ENCODE measurements around the gene SLC17A2.

DNA sequence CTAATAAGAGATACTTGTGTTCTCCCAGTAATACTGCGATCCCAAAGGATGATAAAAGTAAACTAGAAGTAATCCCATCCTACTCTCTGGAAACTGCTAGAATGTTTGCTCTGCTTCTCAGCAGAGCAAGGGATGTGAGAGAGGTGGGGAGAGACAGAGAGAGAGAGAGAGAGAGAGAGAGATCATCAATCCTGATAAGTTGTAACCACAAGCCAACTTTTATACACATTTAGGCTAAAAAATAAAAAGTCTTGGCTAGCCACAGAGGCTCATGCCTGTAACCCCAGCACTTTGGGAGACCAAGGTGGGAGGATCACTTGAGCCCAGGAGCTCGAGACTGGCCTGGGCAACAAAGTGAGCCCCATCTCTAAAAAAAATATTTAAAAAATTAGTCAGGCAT is 16.1 kb upstream of the SLC17A2 start:
- TF ChIP-seq EZH2phosphoT487 (IDR thresholded peaks at IDR 0.05; ENCODE audit: unreplicated experiment), result no peak
- TF ChIP-seq, protein P1, sequence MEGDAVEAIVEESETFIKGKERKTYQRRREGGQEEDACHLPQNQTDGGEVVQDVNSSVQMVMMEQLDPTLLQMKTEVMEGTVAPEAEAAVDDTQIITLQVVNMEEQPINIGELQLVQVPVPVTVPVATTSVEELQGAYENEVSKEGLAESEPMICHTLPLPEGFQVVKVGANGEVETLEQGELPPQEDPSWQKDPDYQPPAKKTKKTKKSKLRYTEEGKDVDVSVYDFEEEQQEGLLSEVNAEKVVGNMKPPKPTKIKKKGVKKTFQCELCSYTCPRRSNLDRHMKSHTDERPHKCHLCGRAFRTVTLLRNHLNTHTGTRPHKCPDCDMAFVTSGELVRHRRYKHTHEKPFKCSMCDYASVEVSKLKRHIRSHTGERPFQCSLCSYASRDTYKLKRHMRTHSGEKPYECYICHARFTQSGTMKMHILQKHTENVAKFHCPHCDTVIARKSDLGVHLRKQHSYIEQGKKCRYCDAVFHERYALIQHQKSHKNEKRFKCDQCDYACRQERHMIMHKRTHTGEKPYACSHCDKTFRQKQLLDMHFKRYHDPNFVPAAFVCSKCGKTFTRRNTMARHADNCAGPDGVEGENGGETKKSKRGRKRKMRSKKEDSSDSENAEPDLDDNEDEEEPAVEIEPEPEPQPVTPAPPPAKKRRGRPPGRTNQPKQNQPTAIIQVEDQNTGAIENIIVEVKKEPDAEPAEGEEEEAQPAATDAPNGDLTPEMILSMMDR (conservative IDR thresholded peaks at IDR 0.05; ENCODE audit: low read depth in 2 of 2), result no peak
- TF ChIP-seq, protein P2, sequence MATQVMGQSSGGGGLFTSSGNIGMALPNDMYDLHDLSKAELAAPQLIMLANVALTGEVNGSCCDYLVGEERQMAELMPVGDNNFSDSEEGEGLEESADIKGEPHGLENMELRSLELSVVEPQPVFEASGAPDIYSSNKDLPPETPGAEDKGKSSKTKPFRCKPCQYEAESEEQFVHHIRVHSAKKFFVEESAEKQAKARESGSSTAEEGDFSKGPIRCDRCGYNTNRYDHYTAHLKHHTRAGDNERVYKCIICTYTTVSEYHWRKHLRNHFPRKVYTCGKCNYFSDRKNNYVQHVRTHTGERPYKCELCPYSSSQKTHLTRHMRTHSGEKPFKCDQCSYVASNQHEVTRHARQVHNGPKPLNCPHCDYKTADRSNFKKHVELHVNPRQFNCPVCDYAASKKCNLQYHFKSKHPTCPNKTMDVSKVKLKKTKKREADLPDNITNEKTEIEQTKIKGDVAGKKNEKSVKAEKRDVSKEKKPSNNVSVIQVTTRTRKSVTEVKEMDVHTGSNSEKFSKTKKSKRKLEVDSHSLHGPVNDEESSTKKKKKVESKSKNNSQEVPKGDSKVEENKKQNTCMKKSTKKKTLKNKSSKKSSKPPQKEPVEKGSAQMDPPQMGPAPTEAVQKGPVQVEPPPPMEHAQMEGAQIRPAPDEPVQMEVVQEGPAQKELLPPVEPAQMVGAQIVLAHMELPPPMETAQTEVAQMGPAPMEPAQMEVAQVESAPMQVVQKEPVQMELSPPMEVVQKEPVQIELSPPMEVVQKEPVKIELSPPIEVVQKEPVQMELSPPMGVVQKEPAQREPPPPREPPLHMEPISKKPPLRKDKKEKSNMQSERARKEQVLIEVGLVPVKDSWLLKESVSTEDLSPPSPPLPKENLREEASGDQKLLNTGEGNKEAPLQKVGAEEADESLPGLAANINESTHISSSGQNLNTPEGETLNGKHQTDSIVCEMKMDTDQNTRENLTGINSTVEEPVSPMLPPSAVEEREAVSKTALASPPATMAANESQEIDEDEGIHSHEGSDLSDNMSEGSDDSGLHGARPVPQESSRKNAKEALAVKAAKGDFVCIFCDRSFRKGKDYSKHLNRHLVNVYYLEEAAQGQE (IDR thresholded peaks at IDR 0.05; ENCODE audit: unreplicated experiment), result no peak
- TF ChIP-seq STAT1 (IDR thresholded peaks at IDR 0.05; ENCODE audit: unreplicated experiment), result no peak
- TF ChIP-seq EZH2 (IDR thresholded peaks at IDR 0.05; ENCODE audit: low read depth, unreplicated experiment), result no peak
- no peak for TF ChIP-seq POLR2AphosphoS5 (IDR thresholded peaks at IDR 0.05; ENCODE audit: low read depth)
- no peak for TF ChIP-seq CREB1 (CRISPR knock-in tag; IDR thresholded peaks at IDR 0.05; ENCODE audit: low read depth)
- TF ChIP-seq ZNF114 (CRISPR knock-in tag; IDR thresholded peaks at IDR 0.05), result no peak
